Osteoblast (primary cell): Measurements from ENCODE around the gene SCG5. TPM values are rescaled to one million over a fixed set of nuclear protein-coding genes. Genes with fewer than 3 reads are reported as not detected.
A peak's percentile ranks its signal among the peaks of the same experiment; 100 is the strongest.

ENCODE experiments used
- DNase-seq: peaks from one replicate; pipeline ENCODE4 v3.0.0; 2011; ENCODE audit warnings: low spot score, mixed read lengths; ENCODE audit not compliant: insufficient read length; ENCODE audit errors: missing footprints
- H2AFZ ChIP-seq: 2 replicates; pipeline ENCODE4 v1.6.0; 2011; ENCODE audit warnings: mild to moderate bottlenecking, low read length
- H3K27ac ChIP-seq: 2 replicates; pipeline ENCODE4 v1.5.1; 2011; ENCODE audit warnings: mild to moderate bottlenecking, low read depth, low read length, moderate library complexity
- H3K27me3 ChIP-seq: 2 replicates; pipeline ENCODE4 v1.6.0; 2012; ENCODE audit warnings: mild to moderate bottlenecking, control low read depth, inconsistent platforms, low read length, moderate library complexity; ENCODE audit not compliant: insufficient read depth
- H3K36me3 ChIP-seq: 2 replicates; pipeline ENCODE4 v1.5.1; 2011; ENCODE audit warnings: mild to moderate bottlenecking, low read length, control low read depth, moderate library complexity; ENCODE audit not compliant: insufficient read depth
- H3K4me1 ChIP-seq: 2 replicates; pipeline ENCODE4 v1.5.1; 2011; ENCODE audit warnings: mild to moderate bottlenecking, low read length, control low read depth, moderate library complexity; ENCODE audit not compliant: insufficient read depth
- H3K4me2 ChIP-seq: 2 replicates; pipeline ENCODE4 v1.6.0; 2011; ENCODE audit warnings: mild to moderate bottlenecking, low read length; ENCODE audit not compliant: insufficient read depth
- H3K4me3 ChIP-seq: fragments of 200-600 bp; sonication (generic); 3 replicates; pipeline ENCODE4 v1.5.1; 2012; ENCODE audit warnings: mild to moderate bottlenecking, low read length, inconsistent platforms; ENCODE audit not compliant: insufficient read depth
- H3K79me2 ChIP-seq: 2 replicates; pipeline ENCODE4 v1.6.0; 2012; ENCODE audit warnings: mild to moderate bottlenecking, low read length, control low read depth, inconsistent platforms; ENCODE audit not compliant: insufficient read depth
- H3K9me3 ChIP-seq: 2 replicates; pipeline ENCODE4 v1.5.1; 2011; ENCODE audit warnings: low read depth, low read length, control low read depth
- H4K20me1 ChIP-seq: 2 replicates; pipeline ENCODE4 v1.6.0; 2012; ENCODE audit warnings: mild to moderate bottlenecking, low read length, control low read depth; ENCODE audit not compliant: insufficient read depth
- total RNA-seq: library from RNA; depleted of rRNA; stranded (reverse); fragments of >200 nt; gene quantifications from 2 replicates; pipeline ENCODE4 v1.2.3, GENCODE V29; 2012
- TF ChIP-seq, protein P1 (sequence below): IDR thresholded peaks from 2 replicates; pipeline ENCODE4 v1.5.1; 2011; ENCODE audit warnings: mild to moderate bottlenecking, low read depth, low read length, moderate library complexity; ENCODE audit errors: extremely low read depth

SCG5 gene
- total RNA-seq, 1 donor = 9.0 TPM

DNA sequence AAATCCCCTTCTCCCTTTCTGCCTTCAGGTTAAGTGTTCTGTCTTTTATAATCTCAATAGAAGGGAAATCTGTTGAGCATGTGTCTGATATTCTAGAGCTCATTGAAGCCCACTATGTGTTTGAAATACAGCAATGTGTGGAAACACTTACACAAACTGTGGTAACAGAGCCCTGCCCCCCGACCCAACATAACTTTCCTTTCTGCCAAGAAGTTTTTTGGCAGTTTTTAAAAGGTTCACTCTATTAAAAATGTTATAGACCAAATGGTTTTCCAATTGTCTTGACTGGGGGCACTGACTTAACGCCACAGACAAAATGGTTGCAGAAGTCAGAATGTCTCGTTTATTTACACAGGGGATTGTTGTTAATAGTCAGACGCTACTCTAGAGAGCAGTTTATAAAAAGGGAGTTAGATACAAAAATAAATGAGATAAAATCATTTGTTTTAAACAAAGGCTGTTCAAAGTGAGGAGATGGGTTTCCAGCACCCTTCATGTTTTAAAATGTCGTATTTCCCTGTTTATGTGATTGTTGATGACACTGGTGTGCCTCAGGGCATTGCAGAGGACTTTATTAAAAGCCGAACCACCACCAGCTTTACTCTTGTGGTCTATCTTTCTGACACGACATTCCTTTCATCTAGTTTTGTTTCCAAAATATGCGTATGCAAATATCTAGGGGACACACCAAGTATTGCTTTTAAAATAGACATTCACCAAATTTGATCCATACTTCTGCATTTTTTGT is 49.6 kb downstream of the SCG5 start:
- DNase-seq = no peak

DNA sequence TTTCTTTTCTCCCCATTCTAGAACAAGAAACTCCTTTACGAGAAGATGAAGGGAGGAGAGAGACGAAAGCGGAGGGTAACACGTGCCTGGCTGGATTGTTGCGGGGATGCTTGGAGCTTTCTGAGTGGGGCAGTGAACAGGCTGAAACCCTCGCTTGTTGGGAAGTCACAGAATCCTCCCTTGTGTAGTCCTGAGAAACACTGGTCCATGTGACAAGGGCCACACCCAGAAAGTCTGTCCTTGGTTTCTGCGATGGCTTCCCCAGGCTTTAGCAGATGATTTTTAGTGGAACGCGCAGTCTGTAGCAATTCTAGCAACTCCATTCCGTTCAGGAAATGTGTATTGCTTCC is 50.2 kb downstream of the SCG5 start:
- Histone ChIP-seq H3K9me3 (no peaks in the 10 kb centered on the region), H3K27ac (no peak overlapping the region), H3K36me3 (peaks cover 4% of the 10 kb centered on the region), H4K20me1 (no peaks in the 10 kb centered on the region), H3K4me1 (peaks cover 12% of the 10 kb centered on the region), H3K27me3 (no peaks in the 10 kb centered on the region), H2AFZ (no peak overlapping the region), H3K4me2 (no peak overlapping the region), H3K4me3 (no peak overlapping the region), H3K79me2 (peaks cover 4% of the 10 kb centered on the region)
- no peak for DNase-seq
- TF ChIP-seq, protein P1, sequence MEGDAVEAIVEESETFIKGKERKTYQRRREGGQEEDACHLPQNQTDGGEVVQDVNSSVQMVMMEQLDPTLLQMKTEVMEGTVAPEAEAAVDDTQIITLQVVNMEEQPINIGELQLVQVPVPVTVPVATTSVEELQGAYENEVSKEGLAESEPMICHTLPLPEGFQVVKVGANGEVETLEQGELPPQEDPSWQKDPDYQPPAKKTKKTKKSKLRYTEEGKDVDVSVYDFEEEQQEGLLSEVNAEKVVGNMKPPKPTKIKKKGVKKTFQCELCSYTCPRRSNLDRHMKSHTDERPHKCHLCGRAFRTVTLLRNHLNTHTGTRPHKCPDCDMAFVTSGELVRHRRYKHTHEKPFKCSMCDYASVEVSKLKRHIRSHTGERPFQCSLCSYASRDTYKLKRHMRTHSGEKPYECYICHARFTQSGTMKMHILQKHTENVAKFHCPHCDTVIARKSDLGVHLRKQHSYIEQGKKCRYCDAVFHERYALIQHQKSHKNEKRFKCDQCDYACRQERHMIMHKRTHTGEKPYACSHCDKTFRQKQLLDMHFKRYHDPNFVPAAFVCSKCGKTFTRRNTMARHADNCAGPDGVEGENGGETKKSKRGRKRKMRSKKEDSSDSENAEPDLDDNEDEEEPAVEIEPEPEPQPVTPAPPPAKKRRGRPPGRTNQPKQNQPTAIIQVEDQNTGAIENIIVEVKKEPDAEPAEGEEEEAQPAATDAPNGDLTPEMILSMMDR = no peak

More for the DNA sequence above, 49.6 kb downstream of the SCG5 start:
- Histone ChIP-seq H3K4me3 (no peak overlapping the region), H3K4me2 (no peak overlapping the region), H3K36me3 (peaks cover 6% of the 10 kb centered on the region), H3K4me1 (peaks cover 12% of the 10 kb centered on the region), H3K79me2 (peaks cover 8% of the 10 kb centered on the region), H3K27ac (no peak overlapping the region), H2AFZ (no peak overlapping the region), H3K27me3 (no peaks in the 10 kb centered on the region), H4K20me1 (no peaks in the 10 kb centered on the region), H3K9me3 (no peaks in the 10 kb centered on the region)
- TF ChIP-seq, protein P1 = no peak

DNA sequence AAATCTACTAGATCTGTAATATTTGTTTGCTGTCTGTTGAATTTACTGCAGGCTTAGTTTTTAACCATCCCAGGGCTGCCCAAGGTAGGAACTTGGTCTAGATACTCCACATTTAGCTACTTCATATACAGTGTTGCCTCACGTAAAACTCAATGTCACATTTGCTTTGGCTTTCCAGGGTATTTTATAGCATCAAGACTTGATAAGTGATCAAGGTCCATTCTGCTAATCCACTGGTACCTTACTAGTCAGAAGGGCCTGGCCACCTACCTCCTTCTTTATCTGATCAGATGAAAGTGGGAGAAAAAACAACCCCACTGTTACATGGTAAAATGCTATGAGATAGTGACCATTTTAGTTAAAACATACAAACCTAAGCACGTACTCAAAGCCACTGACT is 50.8 kb downstream of the SCG5 start:
- no peak overlapping the region for H3K4me3 ChIP-seq
- no peaks in the 10 kb centered on the region for H3K27me3 ChIP-seq
- peaks cover 12% of the 10 kb centered on the region for H3K4me1 ChIP-seq
- H3K4me2 ChIP-seq = no peak overlapping the region
- no peaks in the 10 kb centered on the region for H3K79me2 ChIP-seq
- no peaks in the 10 kb centered on the region for H4K20me1 ChIP-seq
- TF ChIP-seq, protein P1 = no peak
- DNase-seq = no peak
- no peaks in the 10 kb centered on the region for H3K36me3 ChIP-seq
- no peak overlapping the region for H3K27ac ChIP-seq
- no peak overlapping the region for H2AFZ ChIP-seq
- H3K9me3 ChIP-seq = no peaks in the 10 kb centered on the region

DNA sequence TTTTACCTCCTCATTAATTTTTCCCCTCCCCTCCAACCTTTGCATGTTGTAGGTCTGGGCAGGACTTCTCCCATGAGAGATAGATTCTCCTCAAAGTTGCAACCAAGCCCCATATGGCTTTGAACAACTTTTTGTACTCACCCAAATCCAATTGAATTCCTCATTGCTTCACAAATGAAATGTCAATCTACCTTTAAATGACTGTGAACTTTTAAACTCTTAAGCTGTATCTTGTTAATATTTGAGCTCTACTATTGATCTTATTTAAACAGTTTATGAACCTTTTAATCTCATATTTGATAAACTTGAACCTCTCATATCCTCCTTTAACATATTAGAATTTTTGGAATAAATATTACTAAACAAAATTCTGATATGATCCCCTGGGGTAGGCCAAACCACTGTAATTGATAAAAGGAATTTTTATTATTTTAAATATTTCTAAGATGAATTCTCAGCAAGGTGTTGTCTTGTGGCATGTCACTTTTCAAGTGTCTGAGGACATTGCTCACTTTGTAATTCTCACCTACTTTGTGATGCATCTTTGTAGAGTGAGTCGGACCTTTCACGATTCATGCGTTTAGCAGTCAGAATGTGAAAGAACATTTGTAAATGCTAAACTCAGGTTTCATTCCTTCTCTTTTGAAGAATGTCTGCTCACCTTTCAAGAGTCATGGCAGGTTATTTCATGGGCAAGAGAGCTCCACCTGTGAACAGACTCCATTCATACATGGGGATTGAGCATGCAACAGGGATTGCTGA is 52.9 kb downstream of the SCG5 start:
- Histone ChIP-seq H3K79me2 (no peaks in the 10 kb centered on the region), H3K27me3 (no peaks in the 10 kb centered on the region), H3K9me3 (no peaks in the 10 kb centered on the region), H4K20me1 (no peaks in the 10 kb centered on the region), H3K4me2 (no peak overlapping the region), H3K27ac (no peak overlapping the region), H2AFZ (no peak overlapping the region), H3K4me1 (peaks cover 6% of the 10 kb centered on the region), H3K4me3 (no peak overlapping the region), H3K36me3 (no peaks in the 10 kb centered on the region)
- TF ChIP-seq, protein P1 = no peak
- DNase-seq = peak; percentile 21
